Lower leg skin (tissue), 3 donors: Measurements from ENCODE around the gene PTPA.

ENCODE experiments used
- CTCF ChIP-seq, 3 donors: fragments of 450-650 bp; IDR thresholded peaks; one replicate each; pipeline ENCODE4 v1.5.1; 2016; ENCODE audit warnings: antibody characterized with exemption in 3 of 3, mild to moderate bottlenecking in 3 of 3, moderate library complexity in 2 of 3
- POLR2A ChIP-seq, 2 donors: fragments of 450-650 bp; IDR thresholded peaks; one replicate each; pipeline ENCODE4 v1.6.1; 2016 to 2017; ENCODE audit warnings: antibody characterized with exemption in 2 of 2, mild to moderate bottlenecking in 1 of 2, moderate library complexity in 1 of 2

GRCh38 chr9:129098328-129098727 is 12.9 kb upstream of the PTPA start:
- TF ChIP-seq CTCF (IDR thresholded peaks at IDR 0.05) = no peak
- TF ChIP-seq POLR2A (IDR thresholded peaks at IDR 0.05) = no peak
